Measurements from ENCODE around the gene APCDD1.
"Not testable (repeated sequence)": the region's sequence is repeated elsewhere in the genome, so short reads cannot be mapped to it uniquely, and the experiment has no call there.

Gene APCDD1

GRCh38 chr18:10463741-10464140, 9.3 kb downstream of the APCDD1 start:
- no peak for FAIRE-seq

GRCh38 chr18:10464161-10464648, 9.8 kb downstream of the APCDD1 start:
- not testable (repeated sequence) for FAIRE-seq

- FAIRE-seq = no peak
Measured at GRCh38 chr18:10465174-10465939, 10.9 kb downstream of the APCDD1 start.

- no peak for FAIRE-seq
Measured at GRCh38 chr18:10470429-10470828, 16.0 kb downstream of the APCDD1 start.

GRCh38 chr18:10471574-10471973, 17.1 kb downstream of the APCDD1 start:
- no peak for FAIRE-seq

GRCh38 chr18:10473132-10473531, 18.7 kb downstream of the APCDD1 start:
- no peak for FAIRE-seq

GRCh38 chr18:10474309-10474708, 19.9 kb downstream of the APCDD1 start:
- FAIRE-seq = no peak

GRCh38 chr18:10475276-10475653, 20.8 kb downstream of the APCDD1 start:
- FAIRE-seq = no peak

- no peak for FAIRE-seq
Measured at GRCh38 chr18:10475654-10476291, 21.3 kb downstream of the APCDD1 start.

- no peak for FAIRE-seq
Measured at GRCh38 chr18:10476338-10476791, 21.9 kb downstream of the APCDD1 start.

GRCh38 chr18:10477121-10477862, 22.9 kb downstream of the APCDD1 start:
- FAIRE-seq = no peak

- FAIRE-seq = no peak
Measured at GRCh38 chr18:10477863-10478260, 23.4 kb downstream of the APCDD1 start.

- FAIRE-seq = no peak
Measured at GRCh38 chr18:10481831-10482230, 27.4 kb downstream of the APCDD1 start.

GRCh38 chr18:10482363-10482984, 28.0 kb downstream of the APCDD1 start:
- FAIRE-seq = no peak

GRCh38 chr18:10482985-10483949, 28.8 kb downstream of the APCDD1 start:
- no peak for FAIRE-seq

GRCh38 chr18:10485475-10485874, 31.0 kb downstream of the APCDD1 start:
- FAIRE-seq = no peak

- no peak for FAIRE-seq
Measured at GRCh38 chr18:10486362-10486761, 31.9 kb downstream of the APCDD1 start.

- no peak for FAIRE-seq
Measured at GRCh38 chr18:10487154-10487553, 32.7 kb downstream of the APCDD1 start.

- no peak for FAIRE-seq
Measured at GRCh38 chr18:10488017-10488416, 33.6 kb downstream of the APCDD1 start.

GRCh38 chr18:10490401-10491165, 36.1 kb downstream of the APCDD1 start:
- FAIRE-seq = no peak

- FAIRE-seq = no peak
Measured at GRCh38 chr18:10495936-10496335, 41.5 kb downstream of the APCDD1 start.

All from A204.1 (cell line).